Measurements from ENCODE around the gene RPAP3. TPM values are rescaled to one million over a fixed set of nuclear protein-coding genes. Genes with fewer than 3 reads are reported as not detected.

The RPAP3 gene
- total RNA-seq, 1 donor from 2014 or later = 17.6 TPM

DNA sequence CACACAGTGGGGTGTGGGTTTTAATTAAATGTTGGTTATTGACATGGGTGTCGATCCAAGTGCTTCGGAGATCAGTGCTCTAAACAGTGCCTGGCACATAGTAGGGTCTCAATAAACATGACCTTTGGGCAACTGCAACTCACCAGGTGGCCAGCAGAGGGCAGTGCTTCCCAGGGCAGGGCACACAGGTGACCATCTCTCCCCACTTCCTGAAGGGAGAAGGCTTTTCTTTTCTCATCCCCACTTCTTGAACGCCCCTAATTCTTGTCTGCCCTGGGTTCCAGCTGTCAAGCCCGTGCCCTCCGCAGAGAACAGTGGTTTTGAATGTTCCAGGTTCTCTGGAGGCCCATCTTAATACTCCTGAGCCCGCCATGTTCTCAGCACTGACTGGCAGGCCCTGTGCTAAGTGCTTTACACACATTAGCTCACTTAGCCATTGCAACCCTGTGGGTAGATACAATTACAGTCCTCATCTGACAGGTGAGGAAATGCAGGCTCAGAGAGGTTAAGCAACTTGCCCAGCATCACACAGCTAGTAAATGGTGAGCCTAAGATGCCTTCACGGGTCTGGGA, 36.5 kb upstream of the RPAP3 start:
- no peak for DNase-seq (ENCODE audit: low spot score)

DNA sequence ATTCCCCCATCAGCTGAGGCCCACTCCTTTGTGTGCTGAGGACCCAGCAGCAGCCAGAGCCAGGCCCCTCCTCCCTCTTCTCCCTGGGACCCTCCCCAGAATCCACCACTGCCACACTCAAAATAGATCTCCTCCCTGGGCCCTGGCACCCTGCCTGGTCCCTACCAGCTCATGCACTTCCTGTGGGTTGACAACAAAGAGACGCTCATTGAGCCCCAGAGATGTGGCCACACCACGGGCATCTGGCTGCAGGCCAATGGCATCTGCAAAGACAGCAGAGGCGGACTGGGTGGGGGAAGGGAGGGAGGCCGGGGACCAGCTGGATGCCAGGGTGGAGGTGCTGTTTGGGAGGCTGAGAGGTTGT, 35.5 kb upstream of the RPAP3 start:
- DNase-seq (ENCODE audit: low spot score) = no peak

DNA sequence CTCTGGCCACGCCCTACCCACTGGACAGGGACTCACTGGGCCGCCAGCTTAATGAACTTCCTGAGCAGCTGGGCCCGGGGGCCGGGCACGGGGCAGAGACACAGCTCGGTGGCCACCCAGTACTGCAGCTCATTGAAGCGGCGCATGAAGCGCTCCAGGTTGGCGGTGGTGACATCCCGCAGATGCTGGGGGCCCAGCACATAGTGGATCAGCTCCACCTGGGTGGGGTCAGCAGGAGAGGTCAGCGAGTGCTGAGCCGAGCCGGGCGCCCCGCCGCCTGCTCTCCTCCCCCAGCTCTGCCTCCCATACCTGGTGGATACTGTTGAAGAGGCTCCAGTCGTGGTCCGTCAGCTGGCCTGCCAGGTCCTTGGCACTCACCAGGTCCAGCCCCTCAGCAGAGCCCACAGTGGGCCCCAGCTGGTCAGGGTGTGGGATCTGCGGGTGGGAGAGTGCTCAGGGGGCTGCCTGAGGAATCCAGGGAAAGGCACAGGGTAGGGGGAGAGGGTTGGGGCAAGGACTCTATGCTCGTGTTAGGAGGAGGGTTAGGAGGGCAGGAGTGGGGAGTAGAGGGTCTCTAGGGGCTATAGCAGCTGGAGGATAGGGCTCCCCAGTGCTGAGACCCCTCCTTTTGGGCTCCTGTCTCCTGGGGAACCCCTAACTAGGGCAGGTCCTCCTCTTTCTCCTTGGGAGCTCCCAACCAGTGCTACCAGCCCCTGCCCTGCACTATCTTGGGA, 34.9 kb upstream of the RPAP3 start:
- DNase-seq (ENCODE audit: low spot score) = no peak

DNA sequence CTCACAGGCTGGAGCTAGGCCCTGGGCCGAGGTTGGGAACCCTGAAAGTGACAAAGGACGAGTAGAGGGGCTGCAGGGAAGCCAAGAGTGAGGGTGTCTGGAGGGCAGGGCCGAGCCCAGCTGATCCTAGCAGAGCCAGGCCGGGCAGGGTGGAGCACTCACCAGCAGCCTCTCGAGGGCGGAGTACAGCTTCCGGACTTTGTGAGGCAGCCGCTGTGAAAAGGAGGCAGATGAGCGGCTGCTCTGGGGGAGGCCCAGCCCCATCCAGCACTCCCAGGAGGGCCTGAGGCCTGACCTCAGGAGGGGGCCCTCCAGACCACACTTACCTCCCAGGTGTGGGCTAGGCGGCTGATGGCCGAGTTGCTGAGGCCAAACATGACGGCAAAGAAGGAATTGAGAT, 34.1 kb upstream of the RPAP3 start:
- DNase-seq (ENCODE audit: low spot score) = no peak

DNA sequence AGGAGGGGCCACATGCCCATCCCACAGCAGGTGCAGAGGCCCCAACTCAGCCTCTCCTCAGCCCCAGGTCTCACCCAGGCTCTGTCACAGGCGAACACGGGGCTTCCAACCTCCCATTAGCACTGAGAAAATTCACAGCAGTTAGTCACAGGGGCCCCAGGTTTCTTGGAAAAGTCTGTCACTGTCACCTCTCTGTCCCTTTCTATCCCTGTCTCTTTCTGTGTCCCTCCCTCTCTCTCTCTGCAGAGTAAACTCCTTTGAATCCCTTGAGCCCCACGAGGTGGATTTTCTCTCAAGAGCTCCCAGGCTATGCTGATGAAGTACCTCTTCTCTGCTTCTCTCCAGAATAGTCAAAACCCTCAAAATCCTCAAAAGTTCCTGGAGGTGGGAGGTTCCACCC, 33.5 kb upstream of the RPAP3 start:
- DNase-seq (ENCODE audit: low spot score) = no peak

DNA sequence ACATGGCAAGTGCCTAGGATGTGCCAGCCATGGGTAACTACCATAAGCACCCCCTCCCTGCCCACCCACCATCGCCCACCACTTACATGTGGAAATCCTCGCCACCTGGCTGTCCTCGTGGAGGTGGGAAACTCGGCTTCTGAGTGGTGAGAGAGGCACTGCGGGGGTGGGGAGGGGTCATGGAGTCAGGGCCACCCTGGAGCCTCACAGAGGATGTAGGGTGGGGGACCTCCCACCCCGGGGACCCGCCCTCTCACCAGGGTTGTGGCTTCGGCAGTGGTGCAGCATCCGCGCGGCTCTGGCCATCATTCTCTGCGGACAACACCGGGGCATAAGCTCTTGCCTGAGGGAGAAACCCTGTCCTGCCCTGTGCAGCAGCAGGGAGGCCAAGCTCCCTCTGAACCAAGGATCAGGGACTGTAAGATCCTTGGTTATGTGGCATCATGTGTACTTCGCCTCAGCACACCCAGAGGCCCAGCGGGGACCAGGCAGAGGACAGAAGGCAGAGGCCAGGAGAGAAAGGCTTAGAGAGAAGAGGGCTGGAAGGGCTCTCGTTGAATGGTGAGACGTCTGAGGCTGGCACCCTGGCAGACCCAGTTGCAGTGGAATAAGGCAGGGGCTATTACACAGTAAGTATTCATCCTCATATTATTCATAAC, 32.2 kb upstream of the RPAP3 start:
- DNase-seq (ENCODE audit: low spot score) = no peak

DNA sequence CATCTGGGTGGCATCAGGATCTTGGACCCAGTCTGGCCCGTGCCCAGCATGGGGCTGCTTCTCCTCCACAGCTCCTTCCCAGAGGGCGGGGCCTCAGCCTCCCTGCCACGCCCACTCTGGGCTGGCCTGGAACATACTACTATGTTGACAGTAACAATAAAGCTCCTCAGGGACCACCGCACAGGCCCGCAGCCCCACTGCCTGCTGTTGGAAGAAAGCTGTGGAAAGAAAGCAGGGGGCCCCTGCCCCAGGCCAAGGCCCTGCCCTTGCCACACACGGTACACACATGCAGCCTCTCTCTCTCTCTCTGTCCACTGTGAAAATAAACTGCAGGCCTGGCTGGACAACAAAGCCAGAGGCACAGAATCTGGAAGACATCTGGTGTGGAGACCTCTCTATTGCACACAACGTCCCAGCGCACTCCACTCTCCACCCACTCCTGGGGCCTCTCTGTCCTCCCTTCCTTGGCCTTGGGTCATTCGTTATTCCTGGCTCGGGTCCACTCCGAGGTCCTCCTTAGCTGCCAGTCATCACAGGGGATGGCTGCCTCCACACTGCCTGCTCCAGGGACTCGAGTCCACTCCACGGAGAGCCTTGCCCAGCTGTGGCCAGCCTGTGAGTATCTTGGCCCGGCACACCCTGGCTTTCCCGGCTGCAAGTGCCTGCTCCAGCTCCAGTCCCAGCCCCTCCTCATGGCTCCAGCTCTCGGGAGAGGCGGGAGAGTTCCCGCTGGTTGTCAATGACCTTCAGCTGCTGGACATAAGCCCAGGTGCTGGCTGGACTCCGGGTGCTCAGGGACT, 31.2 kb upstream of the RPAP3 start:
- no peak for DNase-seq (ENCODE audit: low spot score)

DNA sequence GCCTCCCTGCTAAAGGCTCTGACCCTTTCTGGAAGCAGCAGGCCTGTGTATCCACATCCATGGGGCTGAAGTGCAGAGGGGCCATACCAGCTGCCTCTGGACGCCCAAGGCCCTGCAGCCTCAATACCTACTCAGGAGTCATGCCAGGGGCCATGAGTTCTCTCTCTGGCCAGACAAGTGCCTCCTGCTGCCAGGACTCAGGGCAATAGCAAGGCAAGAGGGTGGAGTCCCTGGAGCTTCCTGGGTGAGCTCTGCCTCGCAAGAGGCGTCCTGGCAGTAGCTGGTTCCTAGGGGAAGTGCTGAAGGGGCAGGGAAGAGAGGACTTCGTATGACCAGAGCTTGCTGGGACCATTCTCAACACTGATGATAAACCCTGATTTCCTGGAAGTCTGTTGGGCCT, 30.4 kb upstream of the RPAP3 start:
- no peak for DNase-seq (ENCODE audit: low spot score)

DNA sequence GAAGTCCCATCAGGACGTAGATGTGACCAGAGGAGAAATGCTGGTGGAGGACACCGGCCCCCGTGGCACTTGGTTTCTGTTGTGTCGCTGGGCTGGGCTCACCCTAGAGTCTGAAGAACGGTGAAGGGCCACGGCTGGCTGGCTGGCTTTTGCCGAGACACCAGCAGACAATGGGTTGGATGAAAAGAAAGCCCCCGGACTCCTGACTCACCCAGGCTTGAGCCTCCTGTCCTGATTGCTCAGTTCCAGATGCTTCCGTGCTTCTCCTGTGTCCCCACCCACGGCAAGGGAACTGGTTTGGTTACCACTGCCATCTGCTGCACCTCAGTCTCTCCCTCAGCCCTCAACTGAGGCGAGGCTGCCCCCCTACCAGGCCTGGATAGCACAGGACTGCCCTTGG, 29.8 kb upstream of the RPAP3 start:
- DNase-seq (ENCODE audit: low spot score) = no peak

DNA sequence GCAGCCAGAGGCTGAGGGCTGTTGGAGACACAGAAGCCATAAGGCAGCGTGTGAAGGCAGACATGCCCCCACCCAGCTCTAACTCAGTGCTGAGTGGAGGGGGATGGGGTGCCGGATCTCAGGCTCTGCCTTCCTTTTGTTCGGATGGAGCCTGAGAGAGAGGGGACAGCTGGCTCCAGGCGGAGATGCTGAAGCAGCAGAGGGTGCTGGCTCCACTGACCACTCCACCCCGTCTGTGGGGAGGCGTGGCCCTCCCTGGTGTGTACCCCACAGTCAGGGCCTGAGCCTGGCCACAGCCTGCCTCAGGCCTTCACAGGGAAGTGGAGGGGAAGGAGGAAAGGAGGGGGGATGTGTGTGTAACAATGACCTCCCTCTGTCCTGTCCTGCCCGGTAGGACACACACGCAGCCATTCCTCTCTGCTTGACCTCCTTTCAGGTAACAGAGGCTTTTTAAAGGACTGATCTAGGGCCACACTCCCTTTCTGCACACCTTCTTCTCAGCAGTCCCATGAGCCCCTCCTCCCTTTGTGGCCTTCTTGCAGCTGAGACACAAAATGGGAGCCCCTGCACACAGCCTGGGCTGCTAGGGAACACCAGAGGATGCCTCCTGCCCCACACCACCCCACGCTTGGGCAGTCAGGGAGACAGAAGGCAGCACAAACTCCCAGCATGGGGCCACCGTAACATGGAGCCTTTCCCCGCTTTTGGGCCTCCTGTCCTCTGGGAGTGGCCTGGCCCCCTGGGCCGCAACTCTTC, 29.1 kb upstream of the RPAP3 start:
- DNase-seq (ENCODE audit: low spot score) = no peak

DNA sequence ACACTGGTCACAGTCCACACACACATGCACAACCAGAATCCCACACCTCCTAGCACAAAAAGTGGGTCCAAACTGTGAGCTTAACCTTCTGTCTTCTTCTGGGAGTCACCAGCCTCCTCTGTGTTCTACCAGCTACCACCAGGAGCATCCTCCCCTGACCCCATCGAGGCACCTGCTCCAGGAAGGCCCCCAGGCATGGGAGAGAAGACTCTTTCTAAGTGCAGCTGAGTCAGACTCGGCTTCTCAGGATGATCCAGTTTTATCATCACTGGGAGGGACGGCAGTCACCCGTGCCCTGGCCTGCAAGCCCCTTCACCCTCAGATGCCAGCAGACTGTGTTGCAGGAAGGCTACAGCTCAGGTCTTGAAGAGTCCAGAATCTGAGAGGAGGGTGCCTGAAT, 27.3 kb upstream of the RPAP3 start:
- no peak for DNase-seq (ENCODE audit: low spot score)

DNA sequence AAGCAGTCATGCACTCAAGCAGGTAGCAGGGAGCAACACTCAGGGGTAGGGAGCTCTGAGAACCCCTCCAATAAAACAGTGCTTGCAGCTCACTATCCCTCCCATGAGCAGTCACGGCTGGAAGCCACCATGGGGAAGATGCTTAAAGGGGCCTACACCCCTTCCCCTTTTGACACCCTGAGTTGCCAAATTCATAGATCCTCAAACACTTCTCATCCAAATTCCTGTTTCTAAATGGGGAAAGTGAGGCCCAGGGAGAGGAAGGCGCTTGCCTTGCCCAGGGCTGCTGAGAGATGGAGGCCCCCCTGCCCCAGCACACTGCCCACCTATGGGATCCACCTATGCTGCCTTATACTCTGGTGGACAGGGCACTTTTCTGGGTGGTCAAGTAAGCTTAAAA, 26.7 kb upstream of the RPAP3 start:
- no peak for DNase-seq (ENCODE audit: low spot score)

DNA sequence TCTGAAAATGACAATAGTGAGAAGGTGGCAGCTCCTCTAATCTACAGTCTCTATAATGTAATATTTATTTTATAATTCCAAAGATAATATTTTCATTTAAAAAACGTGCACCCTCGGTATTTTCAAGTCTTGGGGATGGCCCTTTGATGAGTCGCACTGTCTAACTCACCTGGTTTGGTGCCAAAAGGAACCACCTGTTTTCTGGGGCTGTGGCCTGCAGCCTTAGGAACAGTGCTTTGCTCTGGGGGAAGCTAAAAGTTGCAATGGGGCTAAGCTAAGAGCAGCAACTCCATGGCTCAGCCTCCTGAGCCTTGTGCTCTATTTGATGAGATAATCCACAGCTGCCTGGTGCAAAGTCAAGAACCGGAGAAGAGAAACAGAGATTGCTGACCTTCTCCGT, 25.9 kb upstream of the RPAP3 start:
- no peak for DNase-seq (ENCODE audit: low spot score)

DNA sequence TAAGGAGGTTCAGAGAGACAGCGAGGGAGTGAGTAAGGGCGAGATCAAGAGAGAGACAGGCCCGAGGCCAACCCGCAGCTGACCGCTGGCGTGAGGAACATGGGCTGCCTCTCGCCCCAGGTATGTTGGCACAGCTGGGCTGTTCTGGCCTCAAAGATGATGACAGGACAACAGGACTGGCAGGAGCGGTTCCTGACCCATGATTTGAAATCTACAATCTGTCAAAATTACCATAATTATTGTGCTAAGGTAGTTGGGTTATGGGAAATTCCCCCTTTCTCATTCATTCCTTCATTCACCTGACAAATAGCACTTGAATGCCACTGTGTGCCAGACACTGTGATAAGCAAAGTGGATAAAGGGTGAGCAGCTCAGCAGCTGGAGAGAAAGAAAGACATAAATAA, 24.5 kb upstream of the RPAP3 start:
- DNase-seq (ENCODE audit: low spot score) = no peak

DNA sequence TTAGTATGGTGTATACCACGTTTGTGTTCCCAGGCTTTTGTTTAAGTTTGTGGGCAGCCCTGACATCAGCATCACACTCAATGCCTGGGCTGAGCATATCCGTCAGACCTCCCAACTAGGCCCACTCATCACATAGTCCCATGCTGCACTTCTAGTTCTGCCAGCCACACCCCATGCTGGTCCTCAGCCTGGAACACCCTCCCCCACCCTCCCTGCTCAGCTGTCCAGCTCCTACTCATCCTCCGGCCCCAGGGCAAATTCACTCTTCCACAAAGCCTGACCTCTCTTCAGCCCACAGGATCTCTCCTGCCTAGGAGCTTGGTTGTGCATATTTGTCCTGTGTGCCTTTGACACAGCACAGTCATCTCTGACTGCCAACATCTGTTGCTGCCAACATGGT, 23.4 kb upstream of the RPAP3 start:
- no peak for DNase-seq (ENCODE audit: low spot score)

DNA sequence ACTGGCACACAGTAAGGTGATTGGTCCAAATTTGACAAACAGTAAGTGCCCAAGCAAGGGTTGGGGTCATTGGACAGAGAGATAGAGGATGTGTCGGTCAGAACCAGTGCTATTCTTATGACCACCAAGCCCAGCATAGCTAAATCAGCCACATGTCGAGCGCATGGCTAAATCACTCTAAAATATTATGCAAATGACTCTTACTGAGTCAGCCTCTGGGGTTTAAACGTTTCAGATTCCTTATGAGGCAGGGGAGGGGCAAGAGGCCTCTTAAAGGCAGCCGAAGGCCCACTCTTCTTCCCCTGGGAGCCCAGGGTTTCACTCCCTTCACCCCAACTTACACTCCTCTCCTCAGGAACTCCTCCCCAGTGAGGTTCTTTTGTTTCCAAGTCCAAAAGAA, 20.1 kb upstream of the RPAP3 start:
- no peak for DNase-seq (ENCODE audit: low spot score)

DNA sequence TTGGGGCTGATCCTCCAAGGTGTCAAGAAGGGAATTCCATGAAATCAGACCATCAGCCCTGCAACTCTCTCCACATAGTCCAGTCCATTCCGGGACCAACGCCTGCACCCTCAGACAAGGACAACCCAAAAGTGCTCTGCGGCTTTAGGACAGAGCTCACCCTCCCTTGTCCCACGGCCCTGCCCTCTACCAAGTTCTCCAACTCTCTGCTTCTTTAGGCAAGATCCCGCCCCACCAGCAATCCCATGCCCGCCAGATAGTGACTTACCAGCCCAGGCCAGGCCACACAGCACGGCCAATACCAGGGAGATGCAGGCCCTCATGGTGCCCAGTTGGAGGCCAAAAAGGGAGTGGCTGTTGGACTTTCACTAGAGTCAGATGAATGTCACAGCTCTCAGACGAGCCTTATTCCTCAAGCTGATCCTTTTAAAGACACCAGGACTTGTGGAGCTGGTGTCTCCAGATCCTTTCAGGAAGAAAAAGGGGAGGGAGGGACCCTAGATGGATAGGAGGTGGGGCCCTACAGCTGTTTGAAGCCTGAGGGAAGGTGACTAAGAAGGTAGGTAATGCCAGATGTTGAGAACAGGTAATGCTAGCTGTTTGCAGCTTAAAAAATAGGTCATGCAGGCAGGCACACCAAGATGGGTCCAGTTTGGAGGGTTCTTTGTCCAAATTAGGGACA, 19.4 kb upstream of the RPAP3 start, which contains the start of gene ENDOU:
Gene ENDOU, minus strand, starts transcription at position 400 of the 682 bp plus-strand sequence. Its CDS starts 77 bp downstream, at position 323.
- no peak for DNase-seq (ENCODE audit: low spot score)

DNA sequence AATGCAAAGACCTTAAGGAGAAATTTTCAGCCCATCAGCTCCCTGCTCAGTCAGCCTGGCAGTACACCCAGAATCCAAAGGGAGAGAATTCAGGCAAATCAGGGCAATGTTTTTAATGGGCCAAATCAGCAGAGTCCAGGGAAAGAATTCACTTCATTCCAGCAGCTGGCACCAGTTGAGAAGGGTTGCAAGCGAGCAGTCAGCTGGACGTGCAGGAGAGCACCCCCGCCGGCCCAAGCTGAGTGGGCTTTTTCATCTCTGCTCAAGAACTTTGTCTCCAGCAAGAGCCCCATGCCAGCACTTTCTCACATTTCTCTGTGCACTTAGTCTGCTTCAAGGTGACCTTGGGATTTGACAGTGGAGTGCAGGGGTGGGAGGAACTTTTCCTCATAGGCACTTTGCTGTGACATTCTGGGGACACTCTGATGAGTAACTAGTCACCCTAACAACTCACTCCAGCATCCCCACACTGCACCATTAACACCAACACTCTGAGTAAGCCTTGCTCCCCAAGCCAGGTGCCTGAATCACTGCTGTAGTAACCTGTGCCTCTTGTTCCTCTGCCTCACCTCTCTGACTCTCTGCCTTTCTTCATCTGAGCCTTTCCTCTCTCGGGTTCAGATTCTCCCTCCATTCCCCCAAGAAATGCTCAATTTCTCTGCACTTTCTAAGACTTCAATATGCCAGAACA, 17.3 kb upstream of the RPAP3 start:
- DNase-seq (ENCODE audit: low spot score) = peak; percentile 73

DNA sequence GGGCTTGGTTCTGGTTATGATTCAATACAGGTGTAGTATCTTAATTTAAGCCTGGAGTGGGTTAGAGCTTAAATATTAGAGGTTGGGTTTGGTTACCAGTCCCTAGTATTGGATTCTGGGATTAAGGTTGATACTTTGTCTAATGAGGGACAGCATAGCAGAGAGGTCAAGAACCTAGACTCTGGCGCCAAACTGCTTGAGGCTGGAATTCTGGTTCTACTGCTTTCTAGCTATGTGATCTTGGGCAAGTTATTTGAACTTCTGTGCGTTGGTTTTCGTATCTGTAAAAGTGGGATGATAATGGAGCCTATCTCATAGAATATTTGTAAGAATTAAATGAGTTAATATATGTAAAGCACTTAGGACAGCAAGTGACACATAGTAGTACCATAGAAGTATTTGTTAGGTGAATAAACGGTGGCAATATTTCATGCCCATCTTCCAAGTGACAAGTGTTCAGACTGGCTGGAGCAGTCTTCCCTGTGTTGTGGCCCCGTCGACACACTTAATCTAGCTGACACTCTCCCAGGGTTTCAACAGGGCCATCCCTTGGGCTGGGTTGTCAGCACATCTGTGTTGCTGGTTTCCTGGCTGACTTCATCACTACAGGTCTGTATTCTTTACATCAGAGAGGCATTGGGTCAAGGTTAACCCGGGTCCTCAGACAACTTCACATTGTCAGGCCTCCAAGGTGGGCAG, 16.5 kb upstream of the RPAP3 start:
- DNase-seq (ENCODE audit: low spot score) = no peak

Data from mesenteric fat pad (tissue), 1 donor.